OCI-LY7 (cell line): ENCODE data around the gene BCL7A. TPM values are rescaled to one million over a fixed set of nuclear protein-coding genes. Genes with fewer than 3 reads are reported as not detected.

Source experiments
- BruUV-seq: library from RNA; stranded (reverse); fragments of 400-500 nt; replicated peaks from 2 replicates; lab custom pipeline; 2021; lab: Mats Ljungman, UMichigan
- CTCF ChIA-PET: fragments of 300-600 bp; sonication (Branson Sonifier 250); formaldehyde crosslinking; loops from one replicate; lab custom pipeline; 2022; ENCODE audit warnings: antibody characterized with exemption; ENCODE audit not compliant: unreplicated experiment; lab: Charles Lee
- POLR2A ChIA-PET: fragments of 300-600 bp; sonication (Branson Sonifier 250); formaldehyde crosslinking; loops from one replicate; lab custom pipeline; 2022; ENCODE audit warnings: antibody characterized with exemption; lab: Charles Lee
- DNase-seq: peaks from one replicate; pipeline ENCODE4 v3.0.0-alpha.2; 2015; ENCODE audit warnings: low spot score
- H2AFZ ChIP-seq: fragments of 200-600 bp; sonication (generic), shearing (Covaris generic); 2 replicates; pipeline ENCODE4 v1.6.1; 2014; ENCODE audit warnings: mild to moderate bottlenecking, antibody characterized with exemption, low read length, moderate library complexity
- H3K27ac ChIP-seq: fragments of 200-600 bp; sonication (generic); 2 replicates; pipeline ENCODE4 v1.5.1; 2014; ENCODE audit warnings: mixed run types, low read depth, mild to moderate bottlenecking, moderate library complexity, low read length, inconsistent platforms; ENCODE audit not compliant: poor library complexity, severe bottlenecking
- H3K36me3 ChIP-seq: fragments of 200-600 bp; sonication (generic); 2 replicates; pipeline ENCODE4 v1.6.1; 2014; ENCODE audit warnings: mild to moderate bottlenecking, antibody characterized with exemption, low read length, moderate library complexity, mixed read lengths; ENCODE audit not compliant: insufficient read depth
- H3K4me1 ChIP-seq: fragments of 200-600 bp; sonication (generic); 2 replicates; pipeline ENCODE4 v1.5.1; 2014; ENCODE audit warnings: mild to moderate bottlenecking, low read length; ENCODE audit not compliant: insufficient read depth, poor library complexity, severe bottlenecking
- H3K4me2 ChIP-seq: fragments of 200-600 bp; sonication (generic); 2 replicates; pipeline ENCODE4 v1.6.1; 2014; ENCODE audit warnings: mild to moderate bottlenecking, low read length
- H3K4me3 ChIP-seq: fragments of 200-600 bp; sonication (generic); 2 replicates; pipeline ENCODE4 v1.5.1; 2014; ENCODE audit warnings: mild to moderate bottlenecking, low read depth, low read length; ENCODE audit not compliant: poor library complexity, severe bottlenecking
- H3K79me2 ChIP-seq: fragments of 200-600 bp; sonication (generic); 2 replicates; pipeline ENCODE4 v1.6.1; 2016; ENCODE audit warnings: low read depth, mild to moderate bottlenecking, low read length, moderate library complexity, mixed read lengths; ENCODE audit not compliant: insufficient read depth
- H3K9me2 ChIP-seq: fragments of 200-600 bp; sonication (generic); 2 replicates; pipeline ENCODE4 v1.6.1; 2016; ENCODE audit warnings: mild to moderate bottlenecking, low read length, mixed read lengths; ENCODE audit not compliant: insufficient read depth
- H3K9me3 ChIP-seq: fragments of 200-600 bp; sonication (generic); 2 replicates; pipeline ENCODE4 v1.6.1; 2014; ENCODE audit warnings: mild to moderate bottlenecking, mixed run types, low read length, mixed read lengths
- H4K20me1 ChIP-seq: fragments of 200-600 bp; sonication (generic); 2 replicates; pipeline ENCODE4 v1.6.1; 2014; ENCODE audit warnings: mild to moderate bottlenecking, antibody characterized with exemption, low read length, moderate library complexity, mixed read lengths; ENCODE audit not compliant: insufficient read depth
- CTCF ChIP-seq: fragments of 200-600 bp; sonication (generic); conservative IDR thresholded peaks from 2 replicates; pipeline ENCODE4 v1.5.1; 2014; ENCODE audit warnings: mild to moderate bottlenecking, antibody characterized with exemption, low read length, moderate library complexity, mixed read lengths
- EZH2phosphoT487 ChIP-seq: fragments of 200-600 bp; sonication (generic); IDR thresholded peaks from 2 replicates; pipeline ENCODE4 v1.6.1; 2018; ENCODE audit warnings: low read depth, borderline replicate concordance, mild to moderate bottlenecking, mixed run types, antibody characterized with exemption, low read length, moderate library complexity, mixed read lengths
- intact Hi-C: fragments of 100-400 bp; cut with micrococcal nuclease; formaldehyde crosslinking; loops from one replicate; pipeline ENCODE4 v1.10.0; 2022; ENCODE audit not compliant: unreplicated experiment
- total RNA-seq, 2 experiments: library from RNA; depleted of rRNA in 1 of 2; stranded (reverse); fragments of >200 nt in 1 of 2; shearing (Covaris generic) in 1 of 2; gene quantifications; 2 replicates each; pipeline ENCODE4 v1.2.3, GENCODE V29; 2014 to 2022

Gene BCL7A
- total RNA-seq, 2 experiments from 2014 or later = 76.2 to 84.7 TPM

DNA sequence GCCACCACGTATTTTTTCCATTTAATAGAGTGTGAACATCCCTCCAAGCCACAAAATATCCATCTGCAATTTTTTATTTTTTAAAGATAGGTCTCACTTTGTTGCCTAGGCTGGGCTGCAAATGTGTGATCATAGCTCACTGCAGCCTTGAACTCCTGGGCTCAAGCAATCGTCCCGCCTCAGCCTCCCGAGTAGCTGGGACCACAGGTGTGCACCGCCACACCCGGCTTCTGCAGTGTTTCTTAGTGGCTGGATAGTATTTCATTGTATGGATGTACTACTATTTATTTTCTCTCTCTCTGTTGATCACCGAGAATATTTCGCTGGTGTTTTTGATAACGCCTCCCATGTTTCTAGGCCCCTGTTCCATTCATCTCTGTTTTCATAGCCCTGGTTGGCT lies 74.3 kb downstream of the BCL7A start:
- no peak for TF ChIP-seq CTCF
- no peak for TF ChIP-seq EZH2phosphoT487
- Histone ChIP-seq H3K4me3 (no peak overlapping the region), H2AFZ (no peak overlapping the region), H3K79me2 (peaks cover 43% of the 10 kb centered on the region), H4K20me1 (no peaks in the 10 kb centered on the region; the same call in 1 of the 2 replicates), H3K4me2 (no peak overlapping the region), H3K9me2 (no peaks in the 10 kb centered on the region), H3K27ac (no peak overlapping the region), H3K4me1 (peaks cover 11% of the 10 kb centered on the region), H3K36me3 (peaks cover 2% of the 10 kb centered on the region), H3K9me3 (peaks cover 13% of the 10 kb centered on the region; the same call in 1 of the 2 replicates)
- intact Hi-C loops = no loop called here
- no TSS peak for BruUV-seq
- ChIA-PET CTCF (no interaction called here), POLR2A (interaction anchor here (0.6 kb wide), 1 partner anchor 692 kb away, joined by 4 read pairs; no protein-coding TSS in a partner anchor)
- DNase-seq = no peak

GRCh38 chr12:122096591-122097149 lies 75.0 kb downstream of the BCL7A start:
- CTCF ChIA-PET = no interaction called here
- DNase-seq = no peak
- Histone ChIP-seq H3K4me1 (peaks cover 13% of the 10 kb centered on the region), H4K20me1 (no peaks in the 10 kb centered on the region; the same call in 1 of the 2 replicates), H3K36me3 (peaks cover under 1% of the 10 kb centered on the region; the same call in 1 of the 2 replicates), H3K4me3 (no peak overlapping the region), H3K27ac (no peak overlapping the region), H3K9me3 (peaks cover 13% of the 10 kb centered on the region; the same call in 1 of the 2 replicates), H3K79me2 (peaks cover 42% of the 10 kb centered on the region), H3K4me2 (no peak overlapping the region), H3K9me2 (no peaks in the 10 kb centered on the region), H2AFZ (no peak overlapping the region)
- intact Hi-C loops = no loop called here
- POLR2A ChIA-PET = no interaction called here
- no TSS peak for BruUV-seq
- TF ChIP-seq EZH2phosphoT487 = no peak
- no peak for TF ChIP-seq CTCF

DNA sequence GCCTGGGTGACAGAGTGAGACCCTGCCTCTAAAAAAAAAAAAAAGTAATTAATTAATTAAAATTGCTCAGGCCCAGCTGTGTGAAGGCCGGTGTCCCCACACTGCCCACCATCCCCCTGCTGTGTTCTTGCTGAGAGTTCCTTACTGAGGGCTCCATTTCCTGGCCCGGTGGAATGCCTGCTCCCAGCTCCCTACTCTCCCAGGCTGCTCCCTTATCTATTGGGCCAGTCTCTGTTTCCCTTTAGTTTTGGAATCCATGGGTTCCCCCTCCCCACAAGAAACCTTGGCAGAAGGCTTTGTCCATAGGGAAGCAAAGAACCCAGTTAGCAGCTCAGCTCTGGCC lies 75.9 kb downstream of the BCL7A start:
- ChIA-PET POLR2A (no interaction called here), CTCF (no interaction called here)
- Histone ChIP-seq H4K20me1 (no peaks in the 10 kb centered on the region; the same call in 1 of the 2 replicates), H3K9me2 (no peaks in the 10 kb centered on the region), H3K27ac (no peak overlapping the region), H3K4me3 (no peak overlapping the region), H2AFZ (no peak overlapping the region), H3K4me1 (peaks cover 13% of the 10 kb centered on the region), H3K79me2 (peaks cover 43% of the 10 kb centered on the region), H3K36me3 (peaks cover 8% of the 10 kb centered on the region; the same call in 1 of the 2 replicates), H3K4me2 (no peak overlapping the region), H3K9me3 (peaks cover 13% of the 10 kb centered on the region; the same call in 1 of the 2 replicates)
- intact Hi-C loops = no loop called here
- no TSS peak for BruUV-seq
- no peak for TF ChIP-seq CTCF
- no peak for TF ChIP-seq EZH2phosphoT487
- DNase-seq = no peak
